Measurements from ENCODE around the gene PLXNC1.

Gene PLXNC1

DNA sequence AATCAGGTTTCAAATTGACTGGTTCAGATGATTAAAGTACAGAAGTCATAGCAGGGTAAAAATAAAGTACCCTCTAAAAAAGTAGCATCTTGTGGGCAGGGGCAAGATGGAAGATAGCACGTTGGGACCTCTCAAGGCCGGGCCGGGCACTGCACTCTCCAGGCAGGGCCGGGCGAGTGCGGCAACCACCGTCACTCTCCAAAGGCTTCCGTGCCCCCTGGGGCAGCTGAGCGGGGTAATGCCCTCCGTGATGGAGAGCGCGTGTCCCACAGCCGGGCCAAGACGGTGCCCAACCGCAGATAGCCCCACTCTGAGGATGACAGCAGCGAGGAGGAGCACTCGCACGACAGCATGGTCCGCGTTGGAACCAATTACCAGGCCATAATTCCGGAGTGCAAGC, 8.6 kb upstream of the PLXNC1 start:
- Histone ChIP-seq H3K79me2 (ENCODE audit: insufficient read depth, low read length) (no peaks in the 10 kb centered on the region), H3K27ac (ENCODE audit: low read depth, low read length, poor library complexity, severe bottlenecking) (no peak overlapping the region), H2AFZ (ENCODE audit: low read length) (no peak overlapping the region), H3K9me2 (ENCODE audit: low read depth, low read length) (no peaks in the 10 kb centered on the region), H3F3A (ENCODE audit: insufficient read depth, low read length) (no peaks in the 10 kb centered on the region), H3K27me3 (ENCODE audit: insufficient read depth, low read length) (no peaks in the 10 kb centered on the region), H3K9ac (ENCODE audit: low read length) (no peak overlapping the region), H3K4me1 (ENCODE audit: insufficient read depth, low read length, severe bottlenecking) (no peaks in the 10 kb centered on the region), H3K4me3 (ENCODE audit: low read depth, low read length, poor library complexity, severe bottlenecking) (no peak overlapping the region), H4K20me1 (ENCODE audit: insufficient read depth, low read length) (no peaks in the 10 kb centered on the region), H3K36me3 (ENCODE audit: insufficient read depth, low read length) (no peaks in the 10 kb centered on the region), H3K9me3 (ENCODE audit: low read length) (no peaks in the 10 kb centered on the region), H3K4me2 (ENCODE audit: low read length) (no peak overlapping the region)
- TF ChIP-seq EZH2 (IDR thresholded peaks at IDR 0.05; ENCODE audit: borderline replicate concordance, low read length) = no peak
- no peak for TF ChIP-seq CTCF (IDR thresholded peaks at IDR 0.05; ENCODE audit: low read length)

- Histone ChIP-seq H3K4me2 (ENCODE audit: low read length) (no peak overlapping the region), H3K9ac (ENCODE audit: low read length) (no peak overlapping the region), H3K36me3 (ENCODE audit: insufficient read depth, low read length) (no peaks in the 10 kb centered on the region), H3K4me1 (ENCODE audit: insufficient read depth, low read length, severe bottlenecking) (no peaks in the 10 kb centered on the region), H3K27me3 (ENCODE audit: insufficient read depth, low read length) (no peaks in the 10 kb centered on the region), H3K9me2 (ENCODE audit: low read depth, low read length) (no peaks in the 10 kb centered on the region), H3K27ac (ENCODE audit: low read depth, low read length, poor library complexity, severe bottlenecking) (no peak overlapping the region), H3K4me3 (ENCODE audit: low read depth, low read length, poor library complexity, severe bottlenecking) (no peak overlapping the region), H4K20me1 (ENCODE audit: insufficient read depth, low read length) (no peaks in the 10 kb centered on the region), H2AFZ (ENCODE audit: low read length) (no peak overlapping the region), H3F3A (ENCODE audit: insufficient read depth, low read length) (no peaks in the 10 kb centered on the region), H3K9me3 (ENCODE audit: low read length) (no peaks in the 10 kb centered on the region), H3K79me2 (ENCODE audit: insufficient read depth, low read length) (no peaks in the 10 kb centered on the region)
- peak; percentile 61 for TF ChIP-seq CTCF (IDR thresholded peaks at IDR 0.05; ENCODE audit: low read length)
- TF ChIP-seq EZH2 (IDR thresholded peaks at IDR 0.05; ENCODE audit: borderline replicate concordance, low read length) = no peak
These were observed 7.8 kb upstream of the PLXNC1 start for GRCh38 chr12:94140556-94140955.

- TF ChIP-seq CTCF (IDR thresholded peaks at IDR 0.05; ENCODE audit: low read length) = no peak
- no peak for TF ChIP-seq EZH2 (IDR thresholded peaks at IDR 0.05; ENCODE audit: borderline replicate concordance, low read length)
- no peaks in the 10 kb centered on the region for H3K4me1 ChIP-seq (ENCODE audit: insufficient read depth, low read length, severe bottlenecking)
- no peaks in the 10 kb centered on the region for H4K20me1 ChIP-seq (ENCODE audit: insufficient read depth, low read length)
- H3K9ac ChIP-seq (ENCODE audit: low read length) = no peak overlapping the region
- no peaks in the 10 kb centered on the region for H3K9me3 ChIP-seq (ENCODE audit: low read length)
- no peaks in the 10 kb centered on the region for H3K79me2 ChIP-seq (ENCODE audit: insufficient read depth, low read length)
- H3K27ac ChIP-seq (ENCODE audit: low read depth, low read length, poor library complexity, severe bottlenecking) = no peak overlapping the region
- H3K4me3 ChIP-seq (ENCODE audit: low read depth, low read length, poor library complexity, severe bottlenecking) = no peak overlapping the region
- H3K9me2 ChIP-seq (ENCODE audit: low read depth, low read length) = no peaks in the 10 kb centered on the region
- H3K27me3 ChIP-seq (ENCODE audit: insufficient read depth, low read length) = peaks cover 3% of the 10 kb centered on the region; the same call in 1 of the 2 replicates
- no peaks in the 10 kb centered on the region for H3F3A ChIP-seq (ENCODE audit: insufficient read depth, low read length)
- no peak overlapping the region for H3K4me2 ChIP-seq (ENCODE audit: low read length)
- H3K36me3 ChIP-seq (ENCODE audit: insufficient read depth, low read length) = no peaks in the 10 kb centered on the region
- H2AFZ ChIP-seq (ENCODE audit: low read length) = no peak overlapping the region
These were observed 7.2 kb upstream of the PLXNC1 start for GRCh38 chr12:94141004-94141764.

All from OCI-LY1 (cell line).